H54 (cell line): ENCODE measurements around the gene AKT1S1.

Experiments
- DNase-seq: peaks from one replicate; pipeline ENCODE4 v3.0.0; 2011; ENCODE audit warnings: low spot score, mixed read lengths; ENCODE audit not compliant: insufficient read length
- FAIRE-seq: peaks from 3 replicates; lab custom pipeline; 2011; peaks lifted over from hg19 to GRCh38; lab: Jason Lieb, UNC
- POLR2A ChIP-seq: IDR thresholded peaks from 2 replicates; pipeline ENCODE4 v1.6.1; 2011; ENCODE audit warnings: low read depth, mild to moderate bottlenecking, low read length

AKT1S1 gene

DNA sequence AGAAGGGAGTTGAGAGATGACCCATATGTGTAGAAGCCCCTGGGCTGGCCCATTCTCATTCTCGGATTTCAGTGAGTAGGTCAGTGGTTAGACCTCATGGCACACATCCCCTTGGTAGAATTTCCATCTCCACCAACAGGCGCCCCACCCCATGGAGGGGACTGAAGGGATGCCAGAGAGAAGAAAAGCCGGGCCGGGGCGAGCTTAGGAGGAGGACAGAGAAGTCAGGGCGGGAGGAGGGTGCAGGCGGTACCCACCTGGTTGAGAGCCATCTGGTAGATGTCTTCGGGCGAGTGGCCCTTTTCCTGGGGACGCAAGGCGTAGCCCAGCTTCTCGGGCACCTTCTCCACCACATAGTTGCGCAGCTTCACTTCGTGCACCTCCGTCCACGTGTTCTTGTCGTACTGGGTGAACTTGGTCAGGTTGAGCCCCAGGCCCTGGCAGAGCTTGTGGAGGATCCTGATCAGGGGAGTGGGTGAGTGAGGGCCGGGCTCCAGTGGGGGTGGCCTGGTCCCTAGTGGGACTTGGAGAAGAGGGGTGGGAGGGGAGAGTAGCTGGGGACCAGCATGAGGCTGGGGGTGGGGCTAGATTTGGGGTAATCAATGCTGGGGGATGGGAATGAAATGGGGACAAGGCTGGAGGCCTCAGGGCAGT, 17.0 kb upstream of the AKT1S1 start:
- FAIRE-seq = no peak
- DNase-seq = no peak
- TF ChIP-seq POLR2A = no peak

DNA sequence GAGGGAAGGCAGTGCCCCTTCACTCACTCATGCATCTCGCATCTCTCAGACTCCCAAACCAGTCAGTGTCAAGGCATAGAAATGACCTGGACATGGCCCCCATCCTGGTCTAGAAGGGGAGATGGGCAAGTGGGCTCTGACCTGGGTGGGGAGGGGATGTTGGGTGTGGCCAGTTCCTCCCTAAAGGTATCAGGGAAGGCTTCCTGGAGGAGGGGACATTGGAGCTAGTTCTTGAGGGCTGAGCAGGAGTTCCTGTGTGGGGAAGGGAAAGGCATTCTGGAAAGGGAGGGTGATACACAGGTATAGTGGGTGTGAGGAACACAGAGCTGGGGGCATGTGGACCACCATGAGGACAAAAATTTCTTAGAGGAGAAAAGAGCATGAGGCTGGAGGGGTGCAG, 15.6 kb upstream of the AKT1S1 start:
- FAIRE-seq = no peak
- DNase-seq = no peak
- TF ChIP-seq POLR2A = no peak

DNA sequence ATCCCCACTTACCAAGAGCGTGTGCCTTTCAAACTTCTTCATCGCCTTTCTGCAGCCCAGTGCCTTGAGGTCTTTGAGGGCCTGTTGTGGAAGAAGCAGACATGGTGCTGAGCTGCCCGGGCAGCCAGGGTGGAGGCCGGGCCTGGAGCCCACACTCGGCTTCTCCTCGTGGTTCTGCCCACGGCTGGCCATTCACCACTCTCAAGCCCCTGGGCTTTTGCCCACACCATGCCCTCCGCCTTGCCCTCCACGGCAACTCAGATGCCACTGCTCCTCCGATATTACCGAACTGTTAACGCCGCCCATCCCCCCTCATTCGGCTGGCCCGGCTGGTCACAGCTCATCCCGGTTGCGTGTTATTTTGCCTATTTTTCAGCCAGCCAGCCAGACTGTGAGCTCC, 14.2 kb upstream of the AKT1S1 start:
- DNase-seq (no peak), FAIRE-seq (no peak)
- TF ChIP-seq POLR2A = no peak

GRCh38 chr19:49890349-49891311, 13.5 kb upstream of the AKT1S1 start:
- no peak for DNase-seq
- no peak for FAIRE-seq
- no peak for TF ChIP-seq POLR2A

DNA sequence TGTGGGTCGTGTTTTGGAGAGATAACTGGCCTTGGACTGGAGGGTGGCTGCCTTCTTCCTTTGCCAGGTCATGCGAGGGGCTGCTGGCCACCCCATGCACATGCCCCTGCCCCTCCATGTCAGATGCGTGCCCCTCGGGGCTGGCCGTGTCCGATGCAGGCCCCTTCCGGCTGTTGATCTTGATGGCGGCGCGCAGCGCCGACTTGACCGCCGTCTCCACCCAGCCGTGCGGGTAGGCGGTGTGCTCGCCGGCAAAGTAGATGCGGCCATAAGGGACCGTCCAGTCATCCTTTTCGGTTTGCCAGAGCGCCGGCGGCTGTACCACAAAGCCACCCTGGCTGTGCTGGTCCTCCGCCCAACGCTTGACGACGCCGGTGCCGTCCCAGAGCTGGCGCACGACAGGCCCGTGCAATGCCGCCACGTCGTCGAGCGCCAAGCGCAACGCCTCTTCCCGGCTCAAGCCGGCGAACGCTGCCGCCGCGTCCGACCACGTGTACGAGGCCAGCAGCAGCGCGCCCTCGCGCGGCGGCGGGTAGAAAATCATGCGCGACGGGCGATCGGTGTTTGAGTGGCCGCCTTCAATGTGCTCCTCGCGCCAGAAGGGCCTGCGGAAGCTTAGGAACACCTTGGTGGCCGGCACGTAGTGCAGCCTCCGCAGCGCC, 12.7 kb upstream of the AKT1S1 start:
- FAIRE-seq = no peak
- DNase-seq = no peak

GRCh38 chr19:49889038-49889686, 12.0 kb upstream of the AKT1S1 start:
- FAIRE-seq = no peak
- TF ChIP-seq POLR2A = no peak
- no peak for DNase-seq

More for the DNA sequence above, 12.7 kb upstream of the AKT1S1 start:
- TF ChIP-seq POLR2A = no peak

DNA sequence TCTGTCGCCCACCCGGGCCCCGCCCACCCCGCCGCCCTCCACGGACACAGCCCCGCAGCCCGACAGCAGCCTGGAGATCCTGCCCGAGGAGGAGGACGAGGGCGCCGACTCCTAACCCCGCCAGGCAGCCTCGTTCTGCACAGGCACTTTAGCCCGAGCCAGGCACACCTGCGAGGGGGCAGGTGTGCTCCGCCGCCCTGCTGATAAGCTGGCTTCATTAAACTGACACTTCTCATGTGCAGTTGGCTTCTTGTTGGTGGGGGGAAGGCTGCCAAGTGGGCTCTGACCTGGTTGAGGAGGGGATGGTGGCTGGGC, 11.3 kb upstream of the AKT1S1 start:
- TF ChIP-seq POLR2A = no peak
- DNase-seq (no peak), FAIRE-seq (no peak)

DNA sequence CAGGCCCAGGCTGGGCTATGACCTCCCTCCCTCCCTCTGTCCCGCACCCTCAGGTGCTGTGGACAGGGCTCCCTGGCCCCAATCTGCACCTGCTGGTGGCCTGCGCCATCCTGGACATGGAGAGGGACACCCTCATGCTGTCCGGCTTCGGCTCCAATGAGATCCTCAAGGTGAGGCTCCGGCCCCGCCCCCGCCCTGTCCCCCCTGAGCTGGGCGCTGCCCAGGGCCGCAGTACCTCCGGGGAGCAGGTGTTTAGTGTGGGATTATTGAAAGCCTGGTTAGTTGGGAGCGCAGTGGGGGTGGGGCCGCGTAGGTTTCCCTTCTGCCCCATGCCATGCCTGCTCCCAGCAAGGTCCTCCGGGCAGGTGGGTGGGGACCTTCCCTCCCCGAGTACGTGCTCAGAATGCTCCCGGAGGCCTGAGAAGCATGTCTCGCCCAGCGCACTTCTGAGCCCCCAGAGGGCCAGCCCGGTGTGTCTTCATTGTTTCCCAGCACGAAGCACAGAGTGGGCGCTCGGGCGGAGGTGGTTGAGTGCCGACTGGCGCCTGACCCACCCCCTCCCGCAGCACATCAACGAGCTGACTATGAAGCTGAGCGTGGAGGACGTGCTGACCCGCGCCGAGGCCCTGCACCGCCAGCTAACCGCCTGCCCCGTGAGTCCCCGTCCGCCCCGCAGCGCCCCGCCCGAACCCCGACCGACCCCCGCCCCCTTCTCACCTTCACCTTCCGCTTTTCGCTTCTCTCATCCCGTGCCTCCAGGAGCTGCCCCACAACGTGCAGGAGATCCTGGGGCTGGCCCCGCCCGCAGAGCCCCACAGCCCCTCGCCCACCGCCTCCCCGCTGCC, 10.7 kb upstream of the AKT1S1 start:
- no peak for TF ChIP-seq POLR2A
- DNase-seq (no peak), FAIRE-seq (no peak)

- TF ChIP-seq POLR2A = no peak
- FAIRE-seq (no peak), DNase-seq (no peak)
Measured at GRCh38 chr19:49887037-49887664, 10.0 kb upstream of the AKT1S1 start.

DNA sequence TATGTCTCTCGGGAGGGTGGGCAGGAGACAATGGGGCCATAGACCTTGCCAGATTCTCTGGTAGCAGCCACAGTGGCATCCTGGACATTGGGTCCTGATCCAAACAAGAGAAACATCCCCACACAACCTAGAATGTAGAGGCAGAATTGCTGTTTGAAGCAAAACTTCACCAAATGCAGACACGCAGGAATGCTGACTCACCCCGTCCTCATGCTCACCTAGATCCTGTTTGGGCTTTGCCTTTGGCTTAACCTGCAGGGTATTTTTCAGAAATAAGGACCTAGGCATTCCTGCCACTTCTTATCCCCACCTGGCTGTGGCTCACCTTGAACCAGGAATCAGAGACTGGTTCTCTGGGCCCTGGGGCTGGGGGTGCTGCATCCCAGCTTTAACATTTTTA, 7.6 kb upstream of the AKT1S1 start:
- no peak for FAIRE-seq
- no peak for TF ChIP-seq POLR2A
- DNase-seq = no peak

DNA sequence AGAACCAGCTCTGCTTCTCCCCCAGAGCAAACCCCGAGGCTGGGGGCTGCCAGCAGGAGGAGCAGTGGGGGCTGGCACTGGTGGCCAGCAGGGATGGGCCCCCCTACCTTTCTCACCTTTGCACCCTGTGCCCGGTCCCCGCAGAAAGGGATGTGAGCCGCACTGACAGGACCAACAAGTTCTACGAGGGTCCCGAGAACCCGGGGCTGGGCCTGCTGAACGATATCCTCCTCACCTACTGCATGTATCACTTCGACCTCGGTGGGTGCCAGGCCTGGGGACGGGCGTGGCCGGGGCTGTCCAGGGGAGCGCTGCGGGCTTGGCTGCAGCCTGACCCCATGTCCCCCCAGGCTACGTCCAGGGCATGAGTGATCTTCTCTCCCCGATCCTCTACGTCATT, 7.0 kb upstream of the AKT1S1 start:
- FAIRE-seq (no peak), DNase-seq (no peak)
- TF ChIP-seq POLR2A = no peak

GRCh38 chr19:49883094-49883493, 5.9 kb upstream of the AKT1S1 start:
- no peak for TF ChIP-seq POLR2A
- no peak for DNase-seq
- FAIRE-seq = no peak
